Bone marrow (tissue), 2 donors: ENCODE results near the gene ELOB.
A peak's percentile ranks its signal among the peaks of the same experiment; 100 is the strongest.

Experiments used
- DNase-seq, 2 donors: peaks; one replicate each; lab custom pipeline; 2025; lab: John Stamatoyannopoulos, UW

Gene ELOB

DNA sequence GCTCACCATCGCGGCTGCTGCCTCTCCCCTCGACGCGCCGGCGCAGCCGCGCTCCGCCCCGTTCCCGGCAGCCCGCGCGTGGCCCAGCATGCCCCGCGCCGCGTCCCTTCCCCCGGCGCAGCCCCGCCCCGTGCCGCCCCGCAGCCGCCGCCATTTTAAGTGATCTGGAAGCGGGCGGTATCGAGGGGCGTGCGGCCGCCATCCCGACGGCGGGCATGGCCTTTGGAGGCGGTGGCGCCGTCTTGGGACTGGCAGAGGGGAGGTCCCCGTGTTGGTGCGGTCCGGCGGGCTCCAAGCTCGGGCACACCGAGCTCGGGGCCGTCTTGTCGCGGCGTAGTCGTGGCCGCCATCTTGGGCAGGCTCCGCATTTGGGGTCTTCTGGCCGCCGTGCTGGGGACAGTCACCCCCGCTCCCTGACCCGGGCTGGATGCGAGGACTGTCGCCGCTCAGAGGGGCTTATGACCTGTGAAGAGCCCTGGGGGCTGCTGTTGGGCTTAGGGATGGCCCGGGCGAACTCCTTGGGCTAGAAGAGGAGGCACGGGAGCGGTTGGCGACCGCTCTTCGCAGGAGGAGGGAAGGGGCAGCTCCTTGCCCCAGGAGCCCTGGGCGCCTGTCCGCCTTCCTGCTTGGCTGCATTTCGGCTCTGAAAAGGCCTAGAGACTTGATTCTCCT lies at the start of gene ELOB:
TSS of gene ELOB (minus strand) at position 50 of the 672 bp plus-strand sequence. CDS start at position 9, 41 bp downstream.
- DNase-seq = peak; percentile 49 to 91

DNA sequence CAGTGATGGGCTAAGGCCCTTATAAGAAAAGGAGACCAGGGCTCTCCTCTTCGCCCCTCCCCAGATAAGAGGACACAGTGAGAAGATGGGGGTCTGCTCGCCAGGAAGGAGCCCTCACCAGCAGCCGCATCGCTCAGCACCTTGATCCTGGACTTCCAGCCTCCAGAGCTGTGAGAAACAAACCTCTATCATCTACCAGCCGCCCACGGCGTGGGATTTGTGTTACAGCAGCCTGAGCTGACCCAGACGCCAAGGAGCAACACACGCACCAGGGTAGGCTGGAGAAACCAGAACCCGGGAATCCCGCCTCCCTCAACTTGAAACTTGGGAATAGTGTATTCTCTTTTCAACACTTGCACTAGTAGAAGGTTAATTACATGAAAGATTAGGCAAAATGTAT lies 48.8 kb upstream of the ELOB start:
- DNase-seq = no peak

DNA sequence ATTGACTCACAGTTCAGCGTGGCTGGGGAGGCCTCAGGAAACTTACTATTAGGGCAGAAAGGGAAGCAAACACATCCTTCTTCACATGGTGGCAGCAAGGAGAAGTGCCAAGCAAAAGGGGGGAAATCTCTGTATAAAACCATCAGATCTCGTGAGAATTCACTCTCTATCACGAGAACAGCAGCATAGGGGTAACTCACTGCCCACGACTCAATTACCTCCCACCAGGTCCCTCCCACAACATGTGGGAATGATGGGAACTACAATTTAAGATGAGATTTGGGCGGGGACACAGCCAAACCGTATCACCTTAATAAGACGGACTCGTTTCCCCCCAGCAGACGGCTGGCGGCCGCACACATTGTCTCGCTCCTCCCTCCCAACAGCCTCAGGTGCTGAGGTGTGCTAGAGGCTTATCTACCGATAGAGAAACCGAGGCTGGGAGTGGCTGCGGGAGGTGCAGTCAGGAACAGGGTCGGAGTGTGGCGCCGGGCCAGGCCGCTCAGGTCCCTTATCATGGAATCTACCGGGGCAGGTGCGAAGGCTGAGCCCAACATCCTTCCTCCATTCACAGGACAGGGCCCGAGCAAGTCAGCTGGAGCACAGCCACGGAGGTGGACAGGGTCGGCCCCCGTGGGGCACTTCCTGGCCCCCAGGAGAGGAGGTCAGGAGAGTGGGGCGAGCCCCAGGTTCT lies 48.1 kb upstream of the ELOB start:
- no peak for DNase-seq

DNA sequence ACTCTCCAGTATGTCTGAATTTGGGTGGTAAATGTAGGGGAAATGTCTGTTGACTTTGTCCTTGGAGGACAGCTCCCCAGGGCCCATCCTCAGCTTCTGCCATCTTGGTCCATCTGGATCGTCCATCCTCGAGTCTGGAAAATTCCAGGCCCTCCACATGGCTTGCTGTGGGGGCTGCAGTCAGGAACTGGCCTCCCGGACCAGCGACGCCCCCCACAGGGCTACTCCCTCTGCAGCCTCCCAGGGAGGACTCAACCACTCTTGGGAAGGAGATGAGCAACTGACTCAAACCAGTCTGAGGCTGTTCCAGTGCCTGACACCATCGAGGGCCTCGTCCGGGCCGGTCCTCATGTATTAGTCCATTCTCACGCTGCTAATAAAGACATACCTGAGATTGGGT lies 47.5 kb upstream of the ELOB start:
- DNase-seq = no peak

DNA sequence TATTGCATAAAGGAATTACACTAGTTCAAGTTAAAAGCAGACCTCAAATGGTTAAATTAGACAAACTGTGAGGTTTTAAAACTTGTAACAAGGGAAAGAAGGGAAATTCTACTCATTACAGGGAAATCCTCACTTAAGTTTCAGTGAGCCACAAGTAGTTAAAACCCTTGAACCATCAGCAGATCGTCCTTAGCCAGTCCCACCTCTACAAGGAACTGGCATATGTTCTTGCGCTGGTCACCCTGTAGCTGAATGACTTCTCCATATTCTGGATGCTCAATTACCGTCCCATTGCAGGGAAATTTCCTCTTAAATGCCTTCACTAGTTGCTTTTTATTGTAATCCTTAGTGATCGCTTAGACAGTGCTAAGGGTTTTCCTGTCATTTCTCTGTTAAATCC lies 45.4 kb upstream of the ELOB start:
- DNase-seq = no peak

DNA sequence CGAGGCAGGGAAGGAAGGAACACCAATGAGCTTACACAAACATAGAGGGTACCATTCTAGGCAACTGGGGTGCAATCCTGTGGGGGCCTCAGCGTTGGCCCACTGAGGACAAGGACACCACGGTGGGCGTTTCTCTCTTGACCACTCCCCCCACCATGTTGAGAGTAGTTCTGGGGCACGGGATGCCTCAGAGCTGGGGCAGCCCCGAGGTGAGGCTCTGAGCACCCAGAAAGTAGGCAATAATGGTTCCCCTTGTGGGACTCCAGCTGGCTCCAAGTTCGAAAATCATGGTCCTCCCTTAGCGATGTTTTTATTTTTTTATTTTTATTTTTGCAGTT lies 45.0 kb upstream of the ELOB start:
- DNase-seq = no peak

DNA sequence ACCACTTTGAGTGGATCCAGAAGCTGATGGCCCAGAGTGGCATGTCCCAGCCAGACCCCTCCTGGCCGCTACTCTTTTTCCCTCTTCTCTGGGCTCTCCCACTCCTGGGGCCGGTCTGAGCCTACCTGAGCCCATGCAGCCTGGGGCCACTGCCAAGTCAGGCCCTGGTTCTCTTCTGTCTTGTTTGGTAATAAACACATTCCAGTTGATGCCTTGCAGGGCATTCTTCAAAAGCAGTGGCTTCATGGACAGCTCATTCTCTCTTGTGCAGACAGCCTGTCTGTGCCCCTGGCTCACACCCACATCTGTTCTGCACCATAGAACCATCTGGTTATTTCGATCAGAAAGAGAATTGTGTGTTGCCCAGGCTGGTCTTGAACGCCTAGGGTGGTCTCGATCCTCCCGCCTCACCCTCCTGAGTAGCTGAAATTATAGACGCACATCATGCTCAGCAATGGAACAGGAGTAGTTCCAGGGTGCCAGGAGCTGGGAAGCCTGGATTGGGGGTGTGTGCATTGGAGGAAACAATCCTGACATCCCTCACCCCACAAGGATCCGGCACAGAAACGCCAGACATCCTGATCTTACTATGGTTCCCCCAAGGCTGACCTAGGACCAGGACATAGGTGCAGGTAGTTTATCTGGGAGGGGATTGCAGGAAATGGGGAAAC lies 44.5 kb upstream of the ELOB start:
- no peak for DNase-seq

DNA sequence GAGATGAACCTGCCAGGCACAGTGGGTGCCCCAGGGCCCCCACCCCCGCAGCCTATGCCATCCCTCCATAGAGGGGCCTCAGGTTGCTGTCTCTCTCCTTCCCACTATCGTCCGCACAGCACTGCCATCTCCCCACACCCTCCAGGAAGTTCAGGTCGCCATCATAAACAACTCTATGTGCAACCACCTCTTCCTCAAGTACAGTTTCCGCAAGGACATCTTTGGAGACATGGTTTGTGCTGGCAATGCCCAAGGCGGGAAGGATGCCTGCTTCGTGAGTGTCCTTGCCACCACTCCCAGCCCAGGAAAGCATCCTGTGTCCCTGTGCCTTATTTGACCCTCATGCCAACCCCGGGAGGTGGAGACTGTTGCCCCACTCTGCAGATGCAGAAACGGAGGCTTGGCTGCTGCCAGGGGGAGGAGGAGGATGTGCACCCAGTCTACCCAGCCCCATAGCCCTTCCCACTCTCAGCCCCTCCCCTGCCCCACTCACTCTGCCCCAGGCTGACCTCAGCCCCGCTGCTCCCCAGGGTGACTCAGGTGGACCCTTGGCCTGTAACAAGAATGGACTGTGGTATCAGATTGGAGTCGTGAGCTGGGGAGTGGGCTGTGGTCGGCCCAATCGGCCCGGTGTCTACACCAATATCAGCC lies 43.9 kb upstream of the ELOB start:
- DNase-seq = no peak

DNA sequence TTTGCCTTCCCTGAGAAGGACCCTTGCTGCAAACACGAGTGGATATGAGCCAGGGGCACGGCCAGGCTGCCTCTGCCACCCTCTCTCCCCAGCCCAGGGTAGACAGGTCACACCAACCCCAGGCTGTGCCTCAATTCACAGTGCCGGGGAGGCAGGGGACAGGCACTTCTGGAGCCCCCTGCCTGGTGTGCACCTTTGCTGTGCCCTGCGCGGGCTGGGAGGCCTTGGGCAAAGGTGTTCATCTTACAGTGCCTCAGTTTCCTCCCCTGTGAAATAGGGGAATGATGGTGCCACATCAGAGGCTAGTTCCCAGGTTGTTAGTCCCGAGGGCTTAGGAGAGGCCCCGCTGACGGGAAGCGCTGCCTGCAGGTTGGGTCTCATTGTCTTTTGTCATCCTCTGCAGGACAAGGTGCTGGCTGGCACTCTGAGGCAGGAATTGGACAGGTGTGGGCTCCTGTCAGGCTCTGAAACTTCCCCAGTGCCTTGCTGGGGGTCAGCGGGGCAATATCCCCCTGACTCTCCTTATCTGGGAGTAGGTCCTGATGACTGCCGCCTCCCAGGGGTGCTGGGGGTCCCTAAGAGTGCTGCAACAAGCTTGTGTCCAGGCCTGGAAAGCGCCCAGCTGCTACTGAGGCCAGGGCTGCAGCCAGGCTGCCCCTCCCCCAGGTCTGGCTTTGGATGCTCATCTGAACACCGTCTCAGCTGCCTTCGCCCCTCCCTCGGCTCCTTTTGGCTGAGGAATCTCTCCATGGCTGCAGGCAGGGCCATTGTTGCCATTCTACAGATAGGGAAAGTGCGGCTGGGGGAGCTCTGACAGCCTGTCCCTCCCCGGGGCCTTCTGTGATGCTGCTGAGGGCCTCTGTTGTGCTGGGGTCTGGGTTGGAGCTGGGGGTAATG lies 43.1 kb upstream of the ELOB start:
- no peak for DNase-seq

DNA sequence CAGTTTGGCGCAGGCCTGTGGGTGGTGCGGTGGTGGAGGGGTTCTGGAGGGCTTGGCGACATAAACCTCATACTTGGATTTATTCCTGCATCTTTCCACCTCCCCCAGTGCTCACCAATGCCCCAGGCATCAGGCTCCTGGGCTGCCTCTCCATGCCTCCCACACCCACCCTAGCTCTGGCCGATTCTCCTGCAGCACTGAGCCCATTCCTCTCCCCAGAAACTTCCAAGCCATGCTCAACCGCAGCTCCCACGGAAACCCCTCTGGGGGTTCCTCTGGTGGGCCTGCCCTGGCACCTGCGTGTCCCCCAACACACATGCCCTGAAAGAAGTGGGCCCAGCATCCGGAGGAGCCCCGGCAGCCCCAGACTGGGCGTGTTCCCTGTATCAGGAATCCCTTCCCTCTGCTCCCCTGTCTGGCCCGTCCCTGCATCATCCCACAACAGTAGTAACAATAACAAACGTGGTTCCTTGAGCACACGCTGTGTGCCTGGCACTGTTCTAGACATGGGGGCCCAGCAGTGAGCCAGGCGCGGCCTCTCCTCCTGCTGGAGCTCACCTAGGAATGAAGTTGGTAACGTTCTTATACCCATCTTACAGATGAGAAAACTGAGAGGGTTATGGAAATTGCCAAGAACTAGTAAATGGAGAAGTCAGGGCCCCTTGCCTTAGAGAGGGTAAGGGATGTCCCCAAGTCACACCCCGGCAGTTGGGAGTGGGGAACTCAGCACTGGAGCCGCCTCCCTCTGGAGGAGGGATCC lies 42.3 kb upstream of the ELOB start:
- no peak for DNase-seq

DNA sequence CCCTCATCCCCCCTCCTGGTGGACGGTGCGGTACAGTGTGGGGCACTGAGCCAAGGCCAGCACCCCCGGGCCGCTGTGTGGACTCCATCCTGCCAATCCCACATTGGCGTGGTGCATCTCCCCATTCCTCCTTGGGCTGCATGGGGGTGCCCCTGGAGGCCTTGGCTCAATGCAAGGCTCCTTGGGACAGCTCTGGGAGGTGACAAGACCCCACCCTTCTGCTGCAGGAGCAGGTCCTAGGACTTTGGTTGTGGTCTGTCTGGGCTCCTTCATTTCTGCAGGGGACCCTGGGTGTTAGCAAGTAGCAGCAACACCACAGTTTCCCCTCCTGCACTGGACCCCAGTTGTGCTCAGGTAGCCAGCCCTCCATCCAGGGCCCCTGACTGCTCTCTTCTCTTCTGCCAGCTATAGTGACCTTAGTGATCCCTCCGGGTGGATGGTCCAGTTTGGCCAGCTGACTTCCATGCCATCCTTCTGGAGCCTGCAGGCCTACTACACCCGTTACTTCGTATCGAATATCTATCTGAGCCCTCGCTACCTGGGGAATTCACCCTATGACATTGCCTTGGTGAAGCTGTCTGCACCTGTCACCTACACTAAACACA lies 41.3 kb upstream of the ELOB start:
- no peak for DNase-seq

DNA sequence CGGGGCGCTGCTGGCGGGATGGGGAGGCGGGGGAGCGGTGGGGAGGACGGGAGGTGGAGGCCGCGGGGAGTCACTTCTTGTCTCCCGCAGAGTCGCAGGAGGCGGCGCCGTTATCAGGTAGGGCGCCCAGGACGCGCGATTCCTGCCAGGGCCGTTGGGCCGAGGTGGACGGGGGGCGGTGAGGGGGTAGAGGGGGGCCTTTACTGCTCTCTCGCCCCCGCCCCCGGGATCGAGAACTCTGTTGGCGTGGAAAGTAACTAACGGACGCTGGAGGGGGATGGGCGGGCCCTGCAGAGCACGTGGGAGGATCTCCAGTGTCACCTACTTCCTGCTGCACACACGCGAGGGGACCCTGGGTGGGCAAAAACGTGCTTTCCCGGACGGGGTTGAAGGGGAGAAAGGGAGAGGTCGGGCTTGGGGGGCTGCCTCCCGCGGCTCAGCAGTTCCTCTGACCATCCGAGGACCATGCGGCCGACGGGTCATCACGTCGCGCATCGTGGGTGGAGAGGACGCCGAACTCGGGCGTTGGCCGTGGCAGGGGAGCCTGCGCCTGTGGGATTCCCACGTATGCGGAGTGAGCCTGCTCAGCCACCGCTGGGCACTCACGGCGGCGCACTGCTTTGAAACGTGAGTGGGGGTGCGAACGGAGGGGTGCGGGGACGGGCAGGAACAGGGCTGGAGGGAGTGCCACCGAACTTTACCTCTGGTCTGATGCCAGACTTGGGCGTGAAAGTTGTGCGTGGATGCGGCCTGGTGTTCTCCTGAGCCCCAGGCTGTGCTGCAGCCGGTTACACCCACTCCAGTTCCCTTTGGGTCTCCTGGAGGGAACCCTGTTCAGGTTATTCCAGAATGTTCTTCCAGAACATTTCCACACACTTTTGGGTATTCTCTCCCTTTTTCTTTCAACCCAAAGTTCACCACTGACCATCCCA lies 40.5 kb upstream of the ELOB start:
- no peak for DNase-seq

DNA sequence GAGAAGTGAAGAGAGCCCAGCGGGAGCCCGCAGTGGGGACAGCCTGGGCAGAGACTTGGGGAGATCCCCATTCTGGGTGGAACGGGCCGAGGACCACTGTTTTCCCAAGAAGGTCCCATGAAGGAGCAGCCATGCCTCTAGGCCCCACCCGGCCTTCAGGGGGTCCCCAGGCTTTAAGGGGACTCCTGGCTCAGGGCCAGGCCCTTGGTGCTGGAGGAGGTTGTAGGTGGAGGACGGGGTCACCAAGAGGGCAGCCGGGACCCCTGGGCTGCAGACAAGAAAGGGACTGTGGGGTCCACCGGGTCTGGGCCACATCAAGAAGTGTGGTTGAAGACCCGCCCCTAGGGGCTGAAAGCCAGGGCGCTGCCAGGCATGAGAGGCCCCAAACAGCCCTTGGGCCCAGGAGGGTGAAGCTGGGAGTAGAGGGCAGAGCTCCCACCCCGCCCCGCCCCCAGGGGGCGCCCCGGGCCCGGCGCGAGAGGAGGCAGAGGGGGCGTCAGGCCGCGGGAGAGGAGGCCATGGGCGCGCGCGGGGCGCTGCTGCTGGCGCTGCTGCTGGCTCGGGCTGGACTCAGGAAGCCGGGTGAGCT lies 39.8 kb upstream of the ELOB start, which contains the start of gene PRSS21:
TSS of gene PRSS21 (plus strand) at position 487 of the 589 bp plus-strand sequence. CDS start at position 519, 32 bp downstream.
- peak in 1 of 2 donors; percentile 13 for DNase-seq

DNA sequence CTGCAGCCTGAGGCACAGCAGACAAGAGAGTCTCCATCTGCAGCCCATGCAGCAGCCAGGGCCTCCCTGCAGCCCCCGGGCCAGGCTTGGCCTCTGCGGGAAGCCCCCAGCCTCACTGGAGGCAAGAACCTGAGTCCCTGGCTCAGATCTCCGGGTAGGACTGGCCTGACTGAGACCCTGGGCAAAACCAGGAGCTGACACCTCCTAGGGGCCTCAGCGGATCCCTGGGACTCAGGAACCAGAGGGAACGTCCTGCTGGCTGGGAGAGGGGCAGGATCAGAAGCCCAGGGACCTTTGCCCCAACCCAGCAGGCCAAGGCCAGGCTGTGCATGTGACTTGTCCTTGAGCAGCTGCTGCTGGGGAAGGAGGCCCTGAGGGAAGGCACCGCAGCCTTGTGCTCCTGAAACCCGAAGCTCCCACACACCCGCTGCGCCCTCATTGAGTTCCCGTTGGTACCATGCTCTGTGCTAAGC lies 38.3 kb upstream of the ELOB start:
- DNase-seq = no peak

DNA sequence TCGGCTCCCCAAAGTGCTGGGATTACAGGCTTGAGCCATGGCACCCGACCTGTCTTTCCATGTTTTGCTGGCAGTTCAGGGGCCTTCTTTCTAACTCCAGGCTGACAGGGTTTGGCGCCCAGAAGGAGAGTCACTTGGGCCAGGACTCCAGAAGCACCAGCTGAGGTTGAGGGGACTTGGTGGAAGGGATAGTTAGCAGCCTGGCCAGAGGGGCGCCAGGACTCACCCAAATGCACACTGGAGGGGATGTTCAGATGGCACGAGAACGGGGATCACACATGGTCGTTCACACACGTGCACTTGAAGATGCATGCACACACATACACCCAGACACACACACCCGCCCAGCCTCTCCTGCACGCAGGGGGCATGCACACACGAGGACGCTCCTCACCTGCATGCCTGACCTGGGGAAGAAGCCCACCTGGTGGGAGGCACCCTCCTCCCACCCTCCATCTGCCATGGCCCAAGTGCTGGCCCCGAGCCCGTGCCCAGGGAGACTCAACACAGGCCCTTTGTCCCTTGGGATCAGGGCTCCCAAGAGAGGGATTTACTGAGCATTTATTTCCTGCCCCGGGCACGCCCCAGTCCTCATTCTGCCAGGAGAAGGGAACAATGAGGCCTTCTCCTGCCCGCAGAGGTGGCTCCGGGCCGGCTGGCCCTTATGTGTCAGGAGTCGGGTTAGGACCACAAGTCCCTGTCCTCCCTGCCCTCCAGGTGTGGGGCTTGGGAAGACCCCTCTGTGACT lies 37.6 kb upstream of the ELOB start:
- no peak for DNase-seq

DNA sequence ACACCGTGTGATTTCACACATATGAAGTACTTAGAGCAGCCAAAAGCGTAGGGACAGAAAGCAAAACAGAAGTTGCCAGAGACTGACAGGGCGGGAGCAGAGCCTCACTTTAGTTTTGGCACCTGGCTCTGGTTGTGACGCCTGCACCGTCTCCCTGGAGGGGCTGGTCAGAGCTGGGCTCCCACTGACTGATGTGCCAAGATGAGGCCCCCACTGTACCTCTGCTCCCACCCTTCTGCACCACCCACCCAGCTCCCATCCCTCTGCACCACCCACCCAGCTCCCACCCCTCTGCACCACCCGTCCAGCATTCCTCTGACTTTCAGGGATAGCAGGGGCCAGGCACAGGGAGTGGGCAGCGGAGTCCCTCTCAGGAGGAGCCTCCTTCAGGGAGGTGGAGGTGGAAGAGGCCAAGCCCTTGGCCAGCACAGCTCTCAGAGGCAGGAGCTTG lies 36.7 kb upstream of the ELOB start:
- DNase-seq = no peak

DNA sequence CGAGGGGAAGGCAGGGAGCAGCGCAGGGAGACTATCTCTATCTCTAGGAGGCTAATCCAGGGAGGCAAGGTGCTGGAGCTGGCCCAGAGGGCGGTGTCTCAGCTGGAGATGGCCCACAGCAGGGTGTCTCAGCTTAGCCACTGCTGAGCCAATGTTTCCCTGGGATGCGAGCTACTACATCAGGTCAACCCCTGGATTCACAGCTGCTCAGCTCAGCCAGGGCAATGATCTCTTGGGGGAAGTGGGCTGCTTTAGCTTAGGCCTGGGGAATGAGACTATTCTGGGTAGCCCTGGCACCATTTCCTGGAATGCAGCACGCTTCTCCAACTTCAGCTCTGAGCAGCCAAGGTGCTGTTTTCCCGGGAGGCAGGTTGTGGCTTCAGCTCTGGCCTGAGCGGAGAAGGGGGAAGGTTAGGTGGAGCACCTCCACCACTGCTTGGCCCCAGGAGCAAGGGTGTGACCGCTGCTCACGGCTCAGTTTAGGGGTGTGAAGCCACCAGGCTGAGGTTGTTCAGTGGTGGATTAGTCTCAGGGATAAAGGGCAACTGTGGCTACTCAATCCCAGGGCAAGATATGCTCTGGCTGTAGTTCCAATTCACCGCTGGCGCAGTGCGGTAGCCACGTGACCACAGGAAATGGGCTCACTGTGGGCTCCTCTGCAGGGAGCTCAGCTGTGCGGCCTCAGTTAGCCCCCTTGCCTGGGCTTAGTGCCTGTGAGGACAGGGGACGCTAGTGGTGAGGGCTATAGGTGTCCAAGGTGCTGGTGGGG lies 34.8 kb upstream of the ELOB start:
- no peak for DNase-seq
